HCT116 (cell line): ENCODE data around the gene SECISBP2.

ENCODE experiments used
- CBX3 ChIP-seq: IDR thresholded peaks from 2 replicates; pipeline ENCODE4 v1.6.1; 2012; ENCODE audit warnings: low read depth
- CTCF ChIP-seq, 3 experiments: fragments of 200-600 bp in 1 of 3; sonication (generic) in 1 of 3; IDR thresholded peaks in 2 of 3; conservative IDR thresholded peaks in 1 of 3; 2 replicates each; pipeline ENCODE4 v1.5.1; 2012 to 2017; ENCODE audit warnings: low read depth in 2 of 3, low read length in 2 of 3, antibody characterized with exemption in 1 of 3, borderline replicate concordance in 1 of 3, control low read depth in 1 of 3, mild to moderate bottlenecking in 1 of 3, mixed read lengths in 1 of 3, mixed run types in 1 of 3, moderate library complexity in 1 of 3; ENCODE audit not compliant: insufficient read depth in 1 of 3
- EZH2 ChIP-seq: fragments of 200-600 bp; sonication (generic); IDR thresholded peaks from 2 replicates; pipeline ENCODE4 v1.6.1; 2017; ENCODE audit warnings: antibody characterized with exemption, mixed run types
- JUND ChIP-seq: IDR thresholded peaks from 2 replicates; pipeline ENCODE4 v1.6.1; 2012
- MAX ChIP-seq: IDR thresholded peaks from 2 replicates; pipeline ENCODE4 v1.6.1; 2012

GRCh38 chr9:89350988-89351557 lies 32.8 kb downstream of the SECISBP2 start:
- no peak for TF ChIP-seq CTCF (IDR thresholded peaks at IDR 0.05 in 2 of 3, conservative IDR thresholded peaks at IDR 0.05 in 1 of 3; ENCODE audit: borderline replicate concordance in 1 of 3, insufficient read depth in 1 of 3, low read depth in 2 of 3, low read length in 2 of 3)
- TF ChIP-seq CBX3 = no peak
- no peak for TF ChIP-seq JUND
- TF ChIP-seq MAX = no peak
- no peak for TF ChIP-seq EZH2
